Measurements from ENCODE around the gene GFY.

The GFY gene

GRCh38 chr19:49423071-49423984 lies 1.9 kb upstream of the GFY start, which contains the start of gene PTH2:
Gene PTH2 (minus strand): TSS chr19:49423441. CDS start chr19:49423339, 102 bp downstream.
- no peak for DNase-seq (ENCODE audit: low spot score)
- TF ChIP-seq CTCF (IDR thresholded peaks at IDR 0.05; ENCODE audit: extremely low read depth, missing control alignments): no peak

DNA sequence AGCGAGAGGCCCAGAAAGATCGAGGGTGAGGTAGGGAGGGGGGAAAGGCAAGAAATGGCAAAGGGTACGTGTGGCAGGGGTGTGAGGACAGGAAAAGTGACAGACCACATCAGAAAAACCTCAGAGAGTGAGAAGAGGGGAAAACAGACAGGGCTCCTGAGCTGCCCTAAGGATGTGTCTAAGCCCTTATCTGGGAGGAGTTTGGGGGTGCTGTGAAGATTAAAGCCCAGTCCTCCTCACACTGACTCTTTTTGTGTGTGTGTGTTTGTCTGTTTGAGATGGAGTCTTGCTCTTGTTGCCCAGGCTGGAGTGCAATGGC lies 1.2 kb upstream of the GFY start:
- DNase-seq (ENCODE audit: low spot score): no peak
- TF ChIP-seq CTCF (IDR thresholded peaks at IDR 0.05; ENCODE audit: extremely low read depth, missing control alignments): no peak

- DNase-seq (ENCODE audit: low spot score): no peak
- no peak for TF ChIP-seq CTCF (IDR thresholded peaks at IDR 0.05; ENCODE audit: extremely low read depth, missing control alignments)
Observed at GRCh38 chr19:49425922-49426592, 869 bp downstream of the GFY start.

GRCh38 chr19:49427339-49427738 lies 2.2 kb downstream of the GFY start:
- TF ChIP-seq CTCF (IDR thresholded peaks at IDR 0.05; ENCODE audit: extremely low read depth, missing control alignments): no peak
- no peak for DNase-seq (ENCODE audit: low spot score)

GRCh38 chr19:49427855-49428546 lies 2.8 kb downstream of the GFY start:
- no peak for DNase-seq (ENCODE audit: low spot score)
- TF ChIP-seq CTCF (IDR thresholded peaks at IDR 0.05; ENCODE audit: extremely low read depth, missing control alignments): no peak

- no peak for DNase-seq (ENCODE audit: low spot score)
- TF ChIP-seq CTCF (IDR thresholded peaks at IDR 0.05; ENCODE audit: extremely low read depth, missing control alignments): no peak
Observed at GRCh38 chr19:49428547-49429451, 3.6 kb downstream of the GFY start.
